ENCODE data around the gene BRD2. TPM values are rescaled to one million over a fixed set of nuclear protein-coding genes. Genes with fewer than 3 reads are reported as not detected.

BRD2 gene
- total and polyA plus RNA-seq, 9 of the 15 experiments (the other 6 are each of a cell fraction or from before 2014, with no cell fraction given) = 19.0 to 252 (median 181) TPM

GRCh38 chr6:32969685-32970412, 1.5 kb downstream of the BRD2 start (continued):
- TF ChIP-seq ZNF445 (CRISPR knock-in tag; IDR thresholded peaks at IDR 0.05; ENCODE audit: low read depth) (no peak), ZBTB17 (CRISPR knock-in tag; IDR thresholded peaks at IDR 0.05) (peak; percentile 83; the same call in 1 of the 2 replicates), GTF3C2 (IDR thresholded peaks at IDR 0.05; ENCODE audit: borderline replicate concordance, extremely low read depth, insufficient read length) (no peak), POLR2G (IDR thresholded peaks at IDR 0.05; ENCODE audit: low read depth, low read length) (peak; percentile 77), KLF16 (IDR thresholded peaks at IDR 0.05) (peak; percentile 62), RBFOX2 (IDR thresholded peaks at IDR 0.05; ENCODE audit: low read depth, low read length) (peak; percentile 74), POLR2B (IDR thresholded peaks at IDR 0.05; ENCODE audit: low read depth, partially characterized antibody) (peak; percentile 55), PHB2 (IDR thresholded peaks at IDR 0.05; ENCODE audit: low read depth) (peak; percentile 9; the same call in 1 of the 2 replicates), ARNT (IDR thresholded peaks at IDR 0.05) (peak in 1 of 2 experiments; percentile 50; a peak in 2 of 4 replicates), ZKSCAN3 (CRISPR knock-in tag; IDR thresholded peaks at IDR 0.05) (no peak), PML (IDR thresholded peaks at IDR 0.05; ENCODE audit: low read length) (0 out of 2 replicates have a peak, but pooled peaks have one; percentile 51)
- TF ChIP-seq, protein P1, sequence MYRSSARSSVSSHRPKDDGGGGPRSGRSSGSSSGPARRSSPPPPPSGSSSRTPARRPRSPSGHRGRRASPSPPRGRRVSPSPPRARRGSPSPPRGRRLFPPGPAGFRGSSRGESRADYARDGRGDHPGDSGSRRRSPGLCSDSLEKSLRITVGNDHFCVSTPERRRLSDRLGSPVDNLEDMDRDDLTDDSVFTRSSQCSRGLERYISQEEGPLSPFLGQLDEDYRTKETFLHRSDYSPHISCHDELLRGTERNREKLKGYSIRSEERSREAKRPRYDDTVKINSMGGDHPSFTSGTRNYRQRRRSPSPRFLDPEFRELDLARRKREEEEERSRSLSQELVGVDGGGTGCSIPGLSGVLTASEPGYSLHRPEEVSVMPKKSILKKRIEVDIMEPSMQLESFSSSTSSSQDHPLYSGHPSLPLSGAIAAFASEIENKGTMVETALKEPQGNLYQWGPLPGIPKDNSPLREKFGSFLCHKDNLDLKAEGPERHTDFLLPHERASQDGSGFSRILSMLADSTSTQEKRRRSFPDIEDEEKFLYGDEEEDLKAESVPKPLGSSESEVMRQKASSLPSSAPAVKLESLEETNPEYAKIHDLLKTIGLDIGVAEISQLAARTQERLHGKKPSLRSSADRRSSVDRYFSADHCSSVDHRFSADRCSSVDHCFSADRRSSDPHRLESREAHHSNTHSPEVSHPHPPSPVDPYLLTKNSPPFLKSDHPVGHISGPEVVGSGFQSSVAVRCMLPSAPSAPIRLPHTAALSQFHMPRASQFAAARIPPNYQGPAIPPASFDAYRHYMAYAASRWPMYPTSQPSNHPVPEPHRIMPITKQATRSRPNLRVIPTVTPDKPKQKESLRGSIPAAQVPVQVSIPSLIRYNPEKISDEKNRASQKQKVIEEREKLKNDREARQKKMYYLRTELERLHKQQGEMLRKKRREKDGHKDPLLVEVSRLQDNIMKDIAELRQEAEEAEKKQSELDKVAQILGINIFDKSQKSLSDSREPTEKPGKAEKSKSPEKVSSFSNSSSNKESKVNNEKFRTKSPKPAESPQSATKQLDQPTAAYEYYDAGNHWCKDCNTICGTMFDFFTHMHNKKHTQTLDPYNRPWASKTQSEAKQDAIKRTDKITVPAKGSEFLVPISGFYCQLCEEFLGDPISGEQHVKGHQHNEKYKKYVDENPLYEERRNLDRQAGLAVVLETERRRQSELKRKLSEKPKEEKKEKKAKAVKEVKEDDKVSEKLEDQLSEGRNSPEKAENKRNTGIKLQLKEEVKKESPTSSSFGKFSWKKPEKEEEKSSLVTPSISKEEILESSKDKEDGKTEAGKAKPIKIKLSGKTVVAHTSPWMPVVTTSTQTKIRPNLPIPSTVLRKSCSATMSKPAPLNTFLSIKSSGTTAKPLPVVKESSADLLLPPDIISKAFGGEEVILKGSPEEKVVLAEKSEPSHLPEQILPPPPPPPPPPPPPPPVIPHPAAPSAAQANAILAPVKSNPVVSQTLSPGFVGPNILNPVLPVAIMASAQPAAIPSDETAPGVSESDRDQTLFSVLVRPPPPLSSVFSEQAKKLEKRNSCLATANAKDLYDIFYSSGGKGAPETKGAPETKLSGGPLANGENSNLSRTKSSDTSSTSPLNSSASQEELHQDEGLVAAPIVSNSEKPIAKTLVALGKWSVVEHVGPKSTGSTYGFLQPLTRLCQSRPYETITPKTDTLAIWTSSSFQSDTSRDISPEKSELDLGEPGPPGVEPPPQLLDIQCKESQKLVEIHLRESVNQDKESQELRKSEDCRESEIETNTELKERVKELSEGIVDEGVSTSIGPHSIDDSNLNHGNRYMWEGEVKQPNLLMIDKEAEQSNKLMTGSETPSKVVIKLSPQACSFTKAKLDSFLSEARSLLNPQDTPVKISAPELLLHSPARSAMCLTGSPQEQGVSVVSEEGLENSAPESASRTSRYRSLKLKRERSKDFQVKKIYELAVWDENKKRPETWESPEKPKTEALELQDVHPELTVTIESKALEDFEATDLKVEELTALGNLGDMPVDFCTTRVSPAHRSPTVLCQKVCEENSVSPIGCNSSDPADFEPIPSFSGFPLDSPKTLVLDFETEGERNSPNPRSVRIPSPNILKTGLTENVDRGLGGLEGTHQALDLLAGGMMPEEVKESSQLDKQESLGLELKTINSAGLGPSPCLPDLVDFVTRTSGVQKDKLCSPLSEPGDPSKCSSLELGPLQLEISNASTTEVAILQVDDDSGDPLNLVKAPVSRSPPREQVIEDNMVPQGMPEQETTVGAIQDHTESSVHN (IDR thresholded peaks at IDR 0.05; ENCODE audit: borderline replicate concordance in 1 of 2, low read depth in 1 of 2) = peak in 1 of 2 experiments; percentile 85; a peak in 1 of 4 replicates
- TF ChIP-seq, protein P2, sequence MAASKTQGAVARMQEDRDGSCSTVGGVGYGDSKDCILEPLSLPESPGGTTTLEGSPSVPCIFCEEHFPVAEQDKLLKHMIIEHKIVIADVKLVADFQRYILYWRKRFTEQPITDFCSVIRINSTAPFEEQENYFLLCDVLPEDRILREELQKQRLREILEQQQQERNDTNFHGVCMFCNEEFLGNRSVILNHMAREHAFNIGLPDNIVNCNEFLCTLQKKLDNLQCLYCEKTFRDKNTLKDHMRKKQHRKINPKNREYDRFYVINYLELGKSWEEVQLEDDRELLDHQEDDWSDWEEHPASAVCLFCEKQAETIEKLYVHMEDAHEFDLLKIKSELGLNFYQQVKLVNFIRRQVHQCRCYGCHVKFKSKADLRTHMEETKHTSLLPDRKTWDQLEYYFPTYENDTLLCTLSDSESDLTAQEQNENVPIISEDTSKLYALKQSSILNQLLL (CRISPR knock-in tag; IDR thresholded peaks at IDR 0.05; ENCODE audit: borderline replicate concordance) = no peak
- TF ChIP-seq, protein P3, sequence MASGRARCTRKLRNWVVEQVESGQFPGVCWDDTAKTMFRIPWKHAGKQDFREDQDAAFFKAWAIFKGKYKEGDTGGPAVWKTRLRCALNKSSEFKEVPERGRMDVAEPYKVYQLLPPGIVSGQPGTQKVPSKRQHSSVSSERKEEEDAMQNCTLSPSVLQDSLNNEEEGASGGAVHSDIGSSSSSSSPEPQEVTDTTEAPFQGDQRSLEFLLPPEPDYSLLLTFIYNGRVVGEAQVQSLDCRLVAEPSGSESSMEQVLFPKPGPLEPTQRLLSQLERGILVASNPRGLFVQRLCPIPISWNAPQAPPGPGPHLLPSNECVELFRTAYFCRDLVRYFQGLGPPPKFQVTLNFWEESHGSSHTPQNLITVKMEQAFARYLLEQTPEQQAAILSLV (tag; IDR thresholded peaks at IDR 0.05) = no peak

Data from K562 (cell line).